T-helper 1 cell treated with Interleukin-12 subunit alpha and Interleukin-12 subunit beta and Interleukin-4 antibody, amounts not matched to agents 30 ng/mL and 1 ng/mL, for 36 hours (primary cell): ENCODE measurements around the gene GID4. TPM values are rescaled to one million over a fixed set of nuclear protein-coding genes. Genes with fewer than 3 reads are reported as not detected.

Experiments used
- intact Hi-C: fragments of 100-400 bp; cut with micrococcal nuclease; formaldehyde crosslinking; loops from one replicate; pipeline ENCODE4 v1.15.1; 2024
- total RNA-seq: library from RNA; stranded (reverse); gene quantifications from 2 replicates; pipeline ENCODE4 v1.2.3, GENCODE V29; 2022

Gene GID4
- total RNA-seq, 1 donor from 2014 or later = 9.3 TPM

DNA sequence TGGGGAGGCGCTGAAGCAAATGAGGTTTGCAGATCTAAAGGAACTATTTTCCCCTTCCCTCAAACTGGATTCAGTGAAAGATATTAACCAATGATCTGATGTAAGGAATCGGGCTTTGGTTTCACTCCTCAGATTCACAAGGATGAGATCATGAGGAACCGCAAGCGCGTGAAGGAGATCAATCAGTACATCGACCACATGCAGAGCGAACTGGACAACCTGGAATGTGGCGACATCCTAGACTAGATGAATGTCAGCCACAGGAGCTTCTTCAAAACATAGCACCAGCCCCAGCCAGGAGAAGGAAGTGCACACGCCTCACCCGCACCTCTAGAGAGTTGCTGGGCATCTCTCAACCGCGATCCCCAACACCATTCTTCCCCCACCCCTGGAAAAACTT lies 22.8 kb upstream of the GID4 start:
- intact Hi-C loops = no loop called here

DNA sequence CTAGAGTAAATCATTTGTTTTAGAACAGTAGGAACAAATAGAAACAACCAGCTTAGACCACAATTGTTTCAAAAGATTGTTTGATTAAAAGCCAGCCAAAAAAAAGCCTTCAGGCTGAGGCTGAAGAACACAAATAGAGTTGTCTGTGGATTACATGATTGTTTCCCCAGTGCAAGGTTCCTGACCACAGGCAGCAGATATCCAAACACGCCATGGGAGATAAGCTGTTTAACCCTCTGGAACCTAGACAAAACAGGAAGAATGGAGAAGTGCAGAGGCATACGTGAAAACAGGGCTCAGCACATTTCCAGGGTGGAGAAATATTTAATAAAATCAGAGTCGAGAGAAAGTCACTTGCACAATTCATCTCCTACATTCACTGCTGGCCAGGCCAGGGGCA lies 21.2 kb upstream of the GID4 start:
- intact Hi-C loops = no loop called here

DNA sequence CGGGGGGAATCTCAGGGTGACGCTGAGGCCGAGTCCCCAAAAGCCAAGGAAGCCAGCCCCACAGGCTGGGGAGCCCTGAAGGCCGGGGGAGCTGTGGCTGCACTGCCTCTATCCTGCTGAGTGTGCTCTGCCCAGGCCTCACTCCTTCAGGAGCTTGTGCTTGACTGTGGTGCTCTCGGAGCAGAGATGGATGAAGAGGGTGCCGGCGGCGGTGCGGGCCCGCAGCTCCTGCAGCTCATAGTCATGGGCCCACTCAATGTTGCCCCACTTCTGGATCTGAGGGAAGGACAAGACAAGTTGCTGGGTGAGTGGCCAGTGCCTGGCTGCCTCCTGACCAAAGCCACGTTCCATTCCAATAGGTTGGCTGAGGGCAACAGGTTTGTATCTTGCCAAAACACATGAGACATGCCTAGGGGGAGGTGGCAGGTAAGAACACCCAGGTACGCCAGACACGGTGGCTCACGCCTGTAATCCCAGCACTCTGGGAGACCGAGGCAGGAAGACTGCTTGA lies 20.7 kb upstream of the GID4 start:
- intact Hi-C loops = no loop called here

- intact Hi-C loops = no loop called here
Measured at GRCh38 chr17:18019838-18020154, 19.4 kb upstream of the GID4 start.

GRCh38 chr17:18020971-18021370 lies 18.2 kb upstream of the GID4 start:
- intact Hi-C loops = no loop called here

DNA sequence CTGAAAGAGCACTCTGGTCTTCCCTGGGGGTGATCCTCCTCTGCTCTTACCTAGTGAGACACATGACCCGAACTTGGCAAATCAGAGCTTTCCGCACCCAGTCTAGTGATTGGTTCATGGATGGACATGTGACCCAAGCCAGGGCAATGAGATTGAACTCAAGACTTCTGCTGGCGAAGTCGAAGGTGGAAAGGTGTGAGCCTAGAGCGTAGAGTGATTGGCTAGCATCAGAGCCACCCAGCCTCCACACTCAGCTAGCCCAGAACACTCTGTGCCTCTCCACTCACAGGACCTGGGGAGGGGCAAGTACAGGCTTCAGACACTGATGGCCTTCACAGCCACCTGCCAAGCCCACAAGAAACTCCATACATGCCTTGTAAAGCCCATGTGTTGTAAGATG lies 17.8 kb upstream of the GID4 start:
- intact Hi-C loops = no loop called here

GRCh38 chr17:18025241-18025944 lies 13.8 kb upstream of the GID4 start:
- intact Hi-C loops = loop anchor here (2.0 kb wide), 1 partner anchor 67 kb away; no protein-coding TSS in a partner anchor

DNA sequence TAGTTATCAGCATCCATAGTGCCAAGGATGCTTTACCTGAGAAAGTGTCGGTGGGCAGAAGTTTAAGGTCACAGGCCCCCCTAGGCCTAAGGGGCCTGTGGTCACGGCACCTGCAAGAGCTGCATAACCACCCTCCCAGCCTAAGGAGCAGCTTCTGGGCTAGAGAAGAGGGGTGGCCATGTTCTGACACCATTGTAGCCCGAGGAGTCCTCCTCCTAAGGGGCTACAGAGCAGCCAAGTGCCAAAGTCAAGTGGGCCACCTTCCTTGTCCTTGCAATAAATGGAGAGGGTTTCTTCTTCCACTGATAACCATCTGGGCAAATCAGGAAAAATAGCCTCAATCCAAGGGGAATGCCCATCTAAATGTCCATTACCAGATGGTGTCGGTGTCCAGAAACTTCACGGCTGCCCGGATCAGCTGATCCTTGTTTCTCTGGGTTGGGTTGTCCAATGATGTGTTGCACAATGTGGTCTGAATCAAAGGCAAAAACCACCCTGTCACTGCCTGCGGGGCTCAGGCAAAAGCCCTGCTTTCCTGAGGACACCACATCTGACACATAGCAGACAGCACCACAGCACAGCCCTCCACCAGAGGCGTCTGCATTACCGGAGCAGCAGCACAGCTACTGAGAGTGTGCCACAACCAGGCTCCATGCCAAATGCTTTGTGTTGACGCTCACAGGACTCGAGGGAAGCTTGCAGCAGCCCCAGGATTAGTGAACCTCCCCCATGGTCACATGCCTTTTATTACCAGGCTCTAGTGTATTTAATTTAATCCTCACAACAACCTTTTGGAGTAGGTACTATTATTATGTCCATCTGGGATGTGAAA lies 13.0 kb upstream of the GID4 start:
- intact Hi-C loops = loop anchor here (2.0 kb wide), 1 partner anchor 67 kb away; no protein-coding TSS in a partner anchor

DNA sequence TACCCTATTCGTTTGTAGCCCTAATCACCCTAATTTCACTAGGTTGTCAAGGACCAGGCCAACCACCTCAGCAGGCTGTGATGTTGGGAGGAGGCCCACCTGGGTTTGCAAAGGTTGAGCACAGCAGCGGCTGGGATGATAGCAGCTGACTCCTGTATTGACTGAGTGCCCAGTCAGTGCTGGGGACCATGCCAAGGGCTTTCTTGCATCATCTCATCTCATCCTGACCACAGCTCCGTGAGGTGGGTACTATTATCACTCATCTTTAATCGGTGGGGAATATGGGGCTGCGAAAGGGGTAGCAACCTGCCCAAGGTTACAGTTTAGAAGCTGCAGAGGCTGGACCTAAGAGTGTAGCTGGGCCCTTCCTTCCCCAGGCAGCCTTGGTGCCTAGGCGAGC lies 11.9 kb upstream of the GID4 start:
- intact Hi-C loops = no loop called here

- intact Hi-C loops = no loop called here
Measured at GRCh38 chr17:18028114-18028951, 10.9 kb upstream of the GID4 start.

DNA sequence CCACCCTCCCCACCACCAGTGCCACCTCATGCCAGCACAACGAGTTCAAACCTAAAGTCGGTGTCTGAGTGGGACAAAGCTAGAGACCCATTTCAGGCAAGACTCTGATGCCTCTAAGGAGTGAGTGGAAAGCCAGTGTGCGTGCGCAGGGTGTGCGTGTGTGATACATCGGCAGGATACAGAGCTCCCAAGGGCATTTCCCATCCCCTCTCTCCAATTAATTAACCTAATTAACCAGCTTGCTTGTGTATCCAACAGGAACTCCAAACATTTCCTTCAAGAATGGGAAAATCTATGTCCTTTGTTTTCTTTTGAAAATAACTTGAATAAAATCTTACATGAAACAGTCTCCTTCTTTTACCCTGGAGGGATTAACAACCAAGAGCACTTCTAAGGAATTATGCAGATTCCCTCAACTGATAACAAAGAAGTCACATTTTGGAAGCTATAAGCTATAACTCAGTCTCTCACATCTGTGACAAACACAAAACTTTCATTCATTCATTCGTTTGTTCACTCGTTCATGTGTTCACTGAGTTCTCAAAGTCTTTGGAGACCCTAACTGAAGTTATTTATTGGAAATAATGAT lies 10.2 kb upstream of the GID4 start:
- intact Hi-C loops = no loop called here

- intact Hi-C loops = loop anchor here (10.0 kb wide), 1 partner anchor 727 kb away; the partner anchor contains the start of gene NT5M
Measured at GRCh38 chr17:18031955-18032354, 7.3 kb upstream of the GID4 start.

DNA sequence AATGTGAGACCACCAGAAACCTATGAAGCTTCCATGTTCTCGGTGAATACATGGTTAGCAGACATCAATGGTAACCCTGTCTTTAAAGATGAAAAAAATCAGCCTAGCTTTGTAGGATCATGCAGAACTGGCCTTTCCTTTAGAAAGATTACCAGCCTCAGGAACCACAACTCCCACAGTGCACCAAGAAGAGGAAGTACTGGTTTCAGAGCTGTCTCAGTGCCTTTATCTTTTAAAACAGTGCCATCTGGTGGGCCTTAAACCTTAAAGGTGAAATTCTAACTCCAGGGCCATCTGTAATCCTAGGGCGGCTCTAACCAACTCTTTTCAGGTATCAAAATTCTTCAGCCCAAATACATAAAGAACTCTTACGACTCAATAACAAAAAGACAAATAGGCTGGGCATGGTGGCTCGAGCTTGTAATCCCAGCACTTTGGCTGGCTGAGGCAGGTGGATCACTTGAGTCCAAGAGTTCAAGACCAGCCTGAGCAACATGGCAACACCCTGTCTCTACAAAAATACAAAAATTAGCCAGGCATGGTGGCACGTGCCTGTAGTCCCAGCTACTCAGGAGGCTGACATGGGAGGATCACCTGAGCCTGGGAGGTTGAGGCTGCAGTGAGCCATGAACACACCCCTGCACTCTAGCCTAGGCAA lies 5.6 kb upstream of the GID4 start:
- intact Hi-C loops = loop anchor here (1.0 to 10.0 kb wide), 8 partner anchors 61 to 729 kb away; partner anchors contain the start of genes DRC3, NT5M, RAI1 and TOM1L2

- intact Hi-C loops = loop anchor here (5.0 to 10.0 kb wide), 2 partner anchors 558 to 731 kb away; partner anchors contain the start of genes MED9 and NT5M
Measured at GRCh38 chr17:18035704-18036103, 3.5 kb upstream of the GID4 start.

DNA sequence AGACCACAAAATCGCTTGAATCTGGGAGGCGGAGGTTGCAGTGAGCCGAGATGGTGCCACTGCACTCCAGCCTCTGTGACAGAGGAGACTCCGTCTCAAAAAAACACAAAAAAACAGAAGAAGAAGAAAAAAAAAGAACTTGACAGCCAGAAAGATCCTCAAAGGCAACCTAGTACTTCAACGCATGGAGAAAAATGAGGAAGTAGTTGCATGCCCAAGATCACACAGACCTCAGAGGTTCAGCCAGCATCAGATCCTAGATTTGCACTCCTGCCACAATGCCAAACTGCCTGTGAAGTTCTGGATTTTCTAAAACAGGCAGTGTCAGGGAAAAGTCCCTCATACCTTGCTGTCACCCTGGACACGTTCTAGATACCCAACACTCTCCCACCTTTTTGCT lies 1.7 kb upstream of the GID4 start:
- intact Hi-C loops = loop anchor here (5.0 to 10.0 kb wide), 2 partner anchors 560 to 733 kb away; partner anchors contain the start of genes MED9 and NT5M

- intact Hi-C loops = loop anchor here (1.0 to 10.0 kb wide), 4 partner anchors 79 to 733 kb away; partner anchors contain the start of genes MED9 and NT5M
Measured at GRCh38 chr17:18038149-18038850, 908 bp upstream of the GID4 start.

DNA sequence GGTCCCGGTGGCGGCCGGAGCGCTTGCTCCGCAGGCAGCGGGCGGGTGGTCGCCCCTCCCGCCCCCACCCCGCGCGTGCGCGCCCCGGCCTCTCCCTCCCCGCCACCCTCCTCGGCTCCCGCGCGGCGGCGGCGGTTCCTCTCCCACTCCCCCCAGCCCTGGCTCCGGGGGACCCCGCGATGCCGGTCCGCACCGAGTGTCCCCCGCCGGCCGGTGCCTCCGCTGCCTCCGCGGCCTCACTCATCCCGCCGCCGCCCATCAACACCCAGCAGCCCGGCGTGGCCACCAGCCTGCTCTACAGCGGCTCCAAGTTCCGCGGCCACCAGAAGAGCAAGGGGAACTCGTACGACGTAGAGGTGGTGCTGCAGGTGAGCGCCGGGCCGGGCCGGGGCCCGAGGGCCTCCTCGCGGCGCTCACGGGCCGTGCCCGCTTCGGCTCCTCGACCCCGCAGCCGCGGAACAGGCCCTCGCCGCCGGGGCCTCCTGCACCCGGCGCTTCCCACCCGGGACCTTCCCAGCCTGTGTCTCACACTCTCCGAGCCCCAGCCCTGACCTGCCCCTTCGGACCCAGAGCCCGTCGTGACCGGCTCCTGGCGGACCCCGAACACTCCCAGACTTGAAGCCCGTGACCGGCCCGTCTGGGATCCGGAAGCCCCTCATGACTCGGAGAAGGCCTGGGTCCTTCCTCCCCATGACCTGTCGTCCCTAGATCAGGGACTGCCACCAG lies 490 bp downstream of the GID4 start:
- intact Hi-C loops = loop anchor here (1.0 to 10.0 kb wide), 10 partner anchors 48 to 758 kb away; partner anchors contain the start of genes ALKBH5, COPS3, DRC3 and DRG2

DNA sequence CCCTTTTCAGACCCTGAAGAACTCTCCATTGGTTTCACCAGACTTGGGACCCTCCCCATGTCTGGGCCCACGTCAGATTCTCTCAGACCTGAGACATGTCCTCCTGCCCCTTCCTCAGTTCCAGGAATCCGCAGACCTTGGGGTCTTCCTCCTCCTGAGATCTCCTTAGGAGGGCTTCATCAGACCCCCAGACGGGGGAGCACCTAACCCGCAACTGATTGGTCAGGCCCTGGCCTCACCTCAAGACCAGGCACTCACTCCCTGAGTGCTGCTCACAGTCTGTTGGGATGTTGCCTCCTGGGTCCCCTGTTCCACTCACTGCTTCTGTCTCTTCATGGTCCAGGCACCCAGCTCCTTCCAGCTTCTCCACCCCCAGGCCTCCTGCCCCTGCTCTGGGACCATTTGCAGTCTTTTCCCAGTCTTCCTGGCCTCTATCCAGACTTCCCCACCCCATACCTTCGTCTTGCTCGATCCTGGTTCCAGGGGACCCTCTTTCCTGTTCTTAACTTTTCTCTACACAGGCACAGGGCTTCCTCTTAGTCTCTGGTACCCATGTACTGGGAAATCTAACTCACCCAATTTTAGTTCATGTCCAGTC lies 1.2 kb downstream of the GID4 start:
- intact Hi-C loops = no loop called here
